RKO (cell line): ENCODE data around the gene CGGBP1.

Experiments
- DNase-seq: peaks from one replicate; pipeline ENCODE4 v3.0.0-alpha.2; 2016; ENCODE audit warnings: low spot score

Gene CGGBP1, protein sequence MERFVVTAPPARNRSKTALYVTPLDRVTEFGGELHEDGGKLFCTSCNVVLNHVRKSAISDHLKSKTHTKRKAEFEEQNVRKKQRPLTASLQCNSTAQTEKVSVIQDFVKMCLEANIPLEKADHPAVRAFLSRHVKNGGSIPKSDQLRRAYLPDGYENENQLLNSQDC

GRCh38 chr3:88058581-88059379 is at the start of gene CGGBP1, which contains the start of gene ZNF654:
TSS of gene CGGBP1 (minus strand) at chr3:88059005. CDS start at chr3:88055976, 3,029 bp downstream.
TSS of gene ZNF654 (plus strand) at chr3:88059255. CDS start at chr3:88059320, 65 bp downstream.
- DNase-seq, result peak; percentile 99

- DNase-seq, result no peak
These were observed 46.5 kb upstream of the CGGBP1 start for GRCh38 chr3:88105325-88105724.

DNA sequence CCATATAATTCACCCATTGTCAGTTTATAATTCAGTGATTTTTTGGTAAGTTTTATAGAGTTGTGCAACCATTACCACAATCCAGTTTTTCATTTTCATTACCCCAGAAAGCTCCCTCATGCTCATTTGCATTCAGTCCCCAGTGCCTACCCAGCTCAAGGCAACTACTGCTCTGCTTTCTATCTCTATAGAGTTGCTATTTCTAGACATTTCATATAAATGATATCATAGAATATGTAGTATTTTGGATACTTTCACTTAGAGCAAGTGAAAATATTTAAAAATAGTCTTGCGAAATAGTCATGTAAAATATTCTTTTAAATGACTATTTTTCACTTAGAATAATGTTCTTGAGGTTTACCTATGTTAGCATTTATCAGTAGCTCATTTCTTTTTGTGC is 42.3 kb upstream of the CGGBP1 start:
- DNase-seq, result no peak

- no peak for DNase-seq
These were observed 34.5 kb upstream of the CGGBP1 start for GRCh38 chr3:88093266-88093665.

GRCh38 chr3:88092270-88092669 is 33.5 kb upstream of the CGGBP1 start:
- no peak for DNase-seq

DNA sequence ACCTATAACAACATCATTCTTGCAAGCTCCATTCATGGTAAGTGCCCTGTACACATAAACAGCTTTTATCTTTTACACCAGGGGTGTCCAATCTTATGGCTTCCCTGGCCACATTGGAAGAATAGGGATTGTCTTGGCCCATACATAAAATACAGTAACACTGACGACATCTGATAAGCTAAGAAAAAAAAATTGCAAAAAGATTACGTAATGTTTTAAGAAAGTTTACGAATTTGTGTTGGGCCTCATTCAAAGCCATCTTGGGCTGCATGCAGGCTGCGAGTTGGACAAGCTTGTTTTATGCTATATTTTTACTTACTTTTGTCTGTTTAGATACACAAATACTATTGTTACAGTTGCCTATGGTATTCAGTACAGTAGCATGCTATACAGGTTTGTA is 31.9 kb upstream of the CGGBP1 start:
- DNase-seq, result no peak

DNA sequence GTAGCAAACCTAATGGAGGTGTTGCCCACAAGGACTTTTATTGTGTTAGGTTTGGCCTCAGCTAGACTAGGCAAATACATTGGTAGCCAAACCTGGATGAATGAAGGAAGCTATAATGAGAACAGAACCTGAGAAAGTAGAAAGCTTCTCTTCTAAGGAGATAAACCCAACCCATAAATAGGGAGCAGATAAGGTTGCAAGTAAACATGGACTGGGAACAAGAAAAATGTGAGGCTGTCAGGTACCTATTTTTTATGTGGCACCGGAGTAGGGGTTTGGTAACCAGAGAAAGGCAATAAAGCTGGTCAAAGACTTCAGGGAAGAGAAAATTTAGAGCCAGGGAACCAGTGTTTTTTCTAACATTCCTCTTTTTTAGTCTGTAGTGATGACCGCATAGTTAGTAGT is 25.3 kb upstream of the CGGBP1 start:
- no peak for DNase-seq

DNA sequence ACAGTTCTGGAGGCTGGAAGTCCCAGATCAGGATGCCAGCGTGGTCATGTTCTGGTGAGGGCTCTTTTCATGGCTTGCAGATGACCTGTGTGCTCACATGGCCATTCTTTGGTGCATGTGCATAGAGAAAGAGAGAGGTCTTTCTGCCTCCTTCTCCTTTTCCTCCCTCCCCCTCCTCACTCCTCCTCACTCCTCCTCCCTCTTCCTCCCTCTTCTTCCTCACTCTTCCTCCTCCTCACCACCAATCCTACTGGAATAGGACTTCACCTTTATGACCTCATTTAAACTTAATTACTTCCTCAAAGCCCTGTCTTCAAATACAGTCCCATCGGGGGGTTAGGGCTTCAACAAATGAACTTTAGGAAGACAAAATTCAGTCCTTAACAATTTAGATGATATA is 24.0 kb upstream of the CGGBP1 start:
- DNase-seq, result no peak

DNA sequence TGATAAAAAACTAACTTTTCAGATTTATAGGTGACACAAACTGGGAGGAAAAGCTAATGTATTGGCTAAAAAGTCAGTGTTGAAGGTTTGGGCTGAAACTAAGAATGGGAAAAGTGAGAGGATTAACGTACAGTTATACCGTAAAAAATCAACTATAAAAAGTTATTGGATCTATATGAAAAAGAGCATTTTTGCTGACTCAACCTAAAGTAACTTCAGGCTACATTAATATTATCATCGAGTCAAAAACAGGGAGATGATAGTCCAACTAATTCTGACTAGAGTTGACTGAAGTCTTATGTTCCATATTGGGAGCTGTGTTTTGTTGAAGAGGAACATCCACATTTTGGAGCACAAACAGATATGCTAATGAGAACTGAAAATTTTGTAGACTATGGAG is 20.1 kb upstream of the CGGBP1 start:
- no peak for DNase-seq

- DNase-seq, result no peak
These were observed 17.9 kb upstream of the CGGBP1 start for GRCh38 chr3:88076712-88077111.

DNA sequence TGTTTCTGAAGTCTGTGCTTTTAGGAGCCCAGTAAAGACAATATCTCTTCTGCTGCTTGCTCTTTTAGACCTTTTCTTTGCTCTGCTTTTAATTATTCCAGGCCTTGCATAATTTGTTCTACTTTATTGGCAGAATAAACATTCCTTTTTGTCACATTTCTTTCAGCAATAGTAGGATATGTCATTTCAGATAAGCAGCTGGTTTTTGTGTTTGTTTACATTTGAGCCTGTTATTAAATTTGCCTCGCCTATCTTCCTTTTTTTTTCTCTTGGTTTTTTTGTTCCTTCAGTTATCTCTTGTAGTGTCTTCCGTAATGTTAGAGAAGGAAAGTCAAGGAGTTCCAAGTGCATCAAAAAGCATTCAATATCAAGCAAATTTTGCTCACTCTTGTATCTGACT is 16.7 kb upstream of the CGGBP1 start:
- DNase-seq, result no peak

- DNase-seq, result no peak
These were observed 16.3 kb upstream of the CGGBP1 start for GRCh38 chr3:88075072-88075471.

DNA sequence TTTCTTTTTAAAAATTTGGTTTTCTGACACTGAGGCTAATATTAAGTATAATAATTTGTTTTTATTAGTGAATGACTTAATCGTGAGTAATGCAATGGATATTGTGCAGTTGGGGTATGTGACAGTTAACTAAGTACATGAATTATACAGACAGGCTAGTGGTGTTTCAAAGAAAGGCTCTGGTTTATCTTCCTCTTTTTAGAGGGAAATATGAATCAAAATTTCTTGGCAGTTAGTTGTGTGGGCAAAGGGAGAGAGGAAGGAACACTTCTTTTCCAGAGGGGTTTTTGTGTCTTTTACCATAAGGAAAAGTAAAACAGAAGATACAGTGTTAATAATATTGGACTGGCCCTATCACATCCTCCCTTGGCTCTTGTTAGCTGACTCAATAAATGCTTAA is 2.9 kb upstream of the CGGBP1 start:
- no peak for DNase-seq

DNA sequence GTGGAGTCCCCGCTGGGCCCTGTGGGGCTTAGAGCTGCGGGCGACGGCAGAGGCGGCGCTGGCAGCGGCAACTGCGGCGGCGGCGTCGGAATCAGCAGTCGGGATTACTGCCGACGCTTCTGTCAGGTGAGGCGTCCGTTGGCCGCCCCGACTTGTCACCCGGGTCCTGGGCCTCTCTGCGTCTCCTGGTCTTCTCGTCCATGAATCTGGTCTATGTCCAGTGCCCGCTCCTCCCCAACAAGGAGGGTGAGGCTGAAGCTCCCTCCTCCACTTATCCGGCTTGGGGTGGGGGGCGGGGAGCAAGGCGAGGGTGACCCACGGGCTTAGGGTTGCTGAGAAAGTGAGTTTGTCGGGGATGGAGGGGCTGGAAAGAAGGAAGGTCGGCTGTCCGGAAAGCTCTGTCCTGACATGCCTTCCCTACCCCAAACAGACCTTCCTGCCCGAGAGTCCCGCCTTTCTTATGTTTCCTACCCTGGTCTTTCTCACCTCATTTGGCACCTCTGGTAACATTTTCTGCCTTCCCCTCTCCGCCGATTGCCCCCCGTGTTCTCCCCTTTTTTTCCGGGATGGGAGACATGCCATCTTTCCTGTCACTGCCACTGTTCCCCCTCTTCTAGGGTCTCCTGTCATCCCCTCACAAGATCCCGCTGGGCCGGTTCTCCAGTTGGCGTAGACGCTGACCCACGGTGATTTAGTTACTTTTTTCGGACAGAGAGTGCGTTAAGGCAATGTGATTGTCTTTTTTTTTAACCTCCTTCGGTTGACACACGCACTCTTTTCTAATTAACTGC is 770 bp upstream of the CGGBP1 start:
- DNase-seq, result peak; percentile 25

- DNase-seq, result no peak
These were observed 562 bp downstream of the CGGBP1 start for GRCh38 chr3:88058306-88058580.

GRCh38 chr3:88057630-88058305 is 1.0 kb downstream of the CGGBP1 start:
- DNase-seq, result peak; percentile 38

- no peak for DNase-seq
These were observed 12.0 kb downstream of the CGGBP1 start for GRCh38 chr3:88046766-88047165.

DNA sequence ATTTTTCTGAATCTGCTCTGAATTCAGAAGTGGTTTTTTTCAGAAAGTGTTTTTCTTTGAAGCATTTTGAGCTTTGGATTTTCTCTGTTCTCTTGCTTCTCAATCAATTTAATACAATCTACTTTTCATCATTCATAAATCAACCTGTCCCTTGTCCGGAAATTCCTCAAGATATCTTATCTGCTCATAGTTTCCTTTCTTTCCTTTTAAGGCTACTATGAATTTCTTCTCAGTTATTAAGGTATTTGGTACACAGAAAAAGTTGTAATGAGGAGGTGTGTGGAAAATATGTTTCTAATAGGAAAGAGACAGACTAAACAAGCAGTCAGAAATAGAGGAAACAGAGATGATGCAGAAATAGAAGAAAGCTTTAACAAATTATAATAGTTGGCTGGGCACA is 14.4 kb downstream of the CGGBP1 start:
- DNase-seq, result no peak

DNA sequence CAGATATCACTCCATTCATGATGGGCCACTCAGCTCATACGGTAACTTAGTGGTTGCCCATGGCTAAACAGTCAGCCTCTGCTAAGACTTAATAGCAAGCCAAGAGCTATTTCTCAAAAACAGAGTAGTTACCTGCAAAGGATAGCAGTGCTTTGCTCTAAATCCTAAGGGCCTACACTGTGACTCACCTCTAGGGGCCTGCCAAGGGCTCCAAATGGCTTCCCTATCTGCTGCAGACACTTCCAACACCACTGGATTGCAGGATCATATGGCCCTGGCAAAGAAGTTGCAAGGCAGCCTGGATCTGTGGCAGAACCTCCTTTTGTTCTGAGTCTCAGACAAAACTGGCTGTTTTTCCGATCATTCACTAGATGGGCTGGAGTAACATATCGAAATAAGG is 17.8 kb downstream of the CGGBP1 start:
- no peak for DNase-seq

GRCh38 chr3:88040529-88040928 is 18.3 kb downstream of the CGGBP1 start:
- DNase-seq, result no peak

DNA sequence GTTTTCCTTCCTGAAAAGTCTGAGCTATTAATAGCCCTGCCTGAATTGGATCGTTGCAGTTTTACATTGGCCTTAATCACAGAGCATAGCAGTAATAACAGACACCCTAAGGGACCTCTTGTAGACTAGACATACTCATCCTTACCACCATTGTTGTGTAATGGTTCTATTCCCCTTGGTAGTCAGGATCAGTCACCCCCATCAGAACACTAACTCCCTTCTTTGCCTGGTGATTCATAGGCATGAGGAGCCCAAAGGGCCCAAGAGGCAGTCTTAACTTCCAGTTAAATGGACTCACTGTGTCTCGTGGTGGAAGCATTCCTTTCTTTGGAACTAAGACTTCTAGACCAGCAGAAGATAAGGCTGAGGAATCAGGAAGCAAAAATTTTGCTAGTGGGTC is 20.2 kb downstream of the CGGBP1 start:
- DNase-seq, result peak; percentile 60

- no peak for DNase-seq
These were observed 22.6 kb downstream of the CGGBP1 start for GRCh38 chr3:88036221-88036620.
